Mucosa of descending colon (tissue), 3 donors: Measurements from ENCODE around the gene SLIT3. TPM values are rescaled to one million over a fixed set of nuclear protein-coding genes. Genes with fewer than 3 reads are reported as not detected.
"Not testable (repeated sequence)": the region's sequence is repeated elsewhere in the genome, so short reads cannot be mapped to it uniquely, and the experiment has no call there.

Experiments
- ATAC-seq: fragments of 200-7000 bp; cut with Tn5 transposase; one replicate; pipeline ENCODE4 v1.9.1; 2020; ENCODE audit warnings: mild to moderate bottlenecking, moderate library complexity
- DNase-seq, 3 donors: peaks; one replicate each; pipeline ENCODE4 v3.0.0-alpha.2; 2020
- H3K36me3 ChIP-seq: fragments of 200-600 bp; one replicate; pipeline ENCODE4 v1.8.0; 2021; ENCODE audit warnings: low read depth, mild to moderate bottlenecking
- H3K4me1 ChIP-seq: fragments of 200-600 bp; one replicate; pipeline ENCODE4 v1.8.0; 2021; ENCODE audit warnings: low read depth, mild to moderate bottlenecking
- H3K4me3 ChIP-seq: fragments of 200-600 bp; one replicate; pipeline ENCODE4 v1.8.0; 2021; ENCODE audit warnings: mild to moderate bottlenecking
- H3K9me3 ChIP-seq: fragments of 200-600 bp; one replicate; pipeline ENCODE4 v1.8.0; 2021; ENCODE audit warnings: mild to moderate bottlenecking
- CTCF ChIP-seq: fragments of 200-600 bp; IDR thresholded peaks from one replicate; pipeline ENCODE4 v1.8.0; 2022; ENCODE audit warnings: antibody characterized with exemption, mild to moderate bottlenecking
- intact Hi-C, 2 donors: fragments of 100-400 bp; cut with DNase I in 1 of 2; cut with micrococcal nuclease in 1 of 2; formaldehyde crosslinking; loops; one replicate each; pipeline versions ENCODE4 v1.11.0 to v1.11.1; 2022; cut with DNase I, micrococcal nuclease
- total RNA-seq, 3 donors: library from RNA; stranded (reverse); fragmentation: NEBNext Ultra II Directional in 2 of 3; extraction: Animal tissue kit (Norgen Biotek cat#: 25700) in 2 of 3; gene quantifications; one replicate each; pipeline versions ENCODE4 v1.2.1 to v1.2.4, GENCODE V29; 2021 to 2023
- donor health status: DM: no; HTN: no; CAD: no; lungs with moderate emphysema.
- donor health status: DM: no; HTN: no; CAD: no.
- donor health status: DM: no; HTN: yes; CAD: no.

The SLIT3 gene
- total RNA-seq, 3 donors from 2014 or later: 4.2 to 25.5 (median 16.1) TPM

- Histone ChIP-seq H3K4me3 (no peak overlapping the region), H3K36me3 (no peaks in the 10 kb centered on the region), H3K9me3 (no peaks in the 10 kb centered on the region), H3K4me1 (no peaks in the 10 kb centered on the region)
- DNase-seq: no peak
- ATAC-seq: no peak
- no peak for TF ChIP-seq CTCF
- intact Hi-C loops: no loop called here
Measured at GRCh38 chr5:169147534-169147933, 153.4 kb downstream of the SLIT3 start.

- no peaks in the 10 kb centered on the region for H3K9me3 ChIP-seq
- no peak for DNase-seq
- no peak for TF ChIP-seq CTCF
- H3K4me3 ChIP-seq: no peak overlapping the region
- intact Hi-C loops: no loop called here
- ATAC-seq: no peak
- H3K4me1 ChIP-seq: no peaks in the 10 kb centered on the region
- H3K36me3 ChIP-seq: no peaks in the 10 kb centered on the region
Measured at GRCh38 chr5:169146158-169146557, 154.8 kb downstream of the SLIT3 start.

- intact Hi-C loops: no loop called here
- Histone ChIP-seq H3K9me3 (no peaks in the 10 kb centered on the region), H3K4me1 (no peaks in the 10 kb centered on the region), H3K4me3 (no peak overlapping the region), H3K36me3 (no peaks in the 10 kb centered on the region)
- DNase-seq (peak in 2 of 3 donors; percentile 34 to 40), ATAC-seq (peak; percentile 25)
- TF ChIP-seq CTCF: no peak
Measured at GRCh38 chr5:169142264-169142970, 158.5 kb downstream of the SLIT3 start.

- H3K9me3 ChIP-seq, H3K4me1 ChIP-seq, ATAC-seq, H3K4me3 ChIP-seq, H3K36me3 ChIP-seq, intact Hi-C loops, DNase-seq: not testable (repeated sequence)
Measured at GRCh38 chr5:169140215-169140614, 160.7 kb downstream of the SLIT3 start.

GRCh38 chr5:169139480-169140050, 161.4 kb downstream of the SLIT3 start:
- DNase-seq (peak; percentile 70 to 82 (median 78)), ATAC-seq (peak; percentile 83)
- no peak for TF ChIP-seq CTCF
- Histone ChIP-seq H3K36me3 (no peaks in the 10 kb centered on the region), H3K4me1 (no peaks in the 10 kb centered on the region), H3K4me3 (no peak overlapping the region), H3K9me3 (no peaks in the 10 kb centered on the region)
- intact Hi-C loops: no loop called here

GRCh38 chr5:169133531-169133930, 167.4 kb downstream of the SLIT3 start:
- no peak for TF ChIP-seq CTCF
- intact Hi-C loops: no loop called here
- Histone ChIP-seq H3K4me1 (no peaks in the 10 kb centered on the region), H3K4me3 (no peak overlapping the region), H3K36me3 (no peaks in the 10 kb centered on the region), H3K9me3 (no peaks in the 10 kb centered on the region)
- DNase-seq (no peak), ATAC-seq (no peak)
